ENCODE measurements around the gene NPEPPS. TPM values are rescaled to one million over a fixed set of nuclear protein-coding genes. Genes with fewer than 3 reads are reported as not detected.
A peak's percentile ranks its signal among the peaks of the same experiment; 100 is the strongest.

The NPEPPS gene
- total RNA-seq, 1 donor from 2014 or later = 140 TPM

GRCh38 chr17:47643116-47643515 lies 112.2 kb downstream of the NPEPPS start:
- H3K4me1 Mint-ChIP-seq = peaks cover 15% of the 10 kb centered on the region
- H3K36me3 Mint-ChIP-seq (ENCODE audit: low read depth) = no peaks in the 10 kb centered on the region
- ChIA-PET CTCF (interaction anchor here (0.7 kb wide), 1 partner anchor 10 kb away, joined by 3 read pairs; no protein-coding TSS in a partner anchor), POLR2A (no interaction called here)
- no peak overlapping the region for H3K4me3 Mint-ChIP-seq
- DNase-seq (no peak), ATAC-seq (ENCODE audit: low read depth) (no peak)
- no peaks in the 10 kb centered on the region for H3K9me3 Mint-ChIP-seq
- intact Hi-C loops (cut with micrococcal nuclease) = loop anchor here (10.0 kb wide), 1 partner anchor 462 kb away; the partner anchor contains the start of genes CBX1 and SNX11
- H3K27ac Mint-ChIP-seq = no peak overlapping the region
- TF ChIP-seq, protein P1, sequence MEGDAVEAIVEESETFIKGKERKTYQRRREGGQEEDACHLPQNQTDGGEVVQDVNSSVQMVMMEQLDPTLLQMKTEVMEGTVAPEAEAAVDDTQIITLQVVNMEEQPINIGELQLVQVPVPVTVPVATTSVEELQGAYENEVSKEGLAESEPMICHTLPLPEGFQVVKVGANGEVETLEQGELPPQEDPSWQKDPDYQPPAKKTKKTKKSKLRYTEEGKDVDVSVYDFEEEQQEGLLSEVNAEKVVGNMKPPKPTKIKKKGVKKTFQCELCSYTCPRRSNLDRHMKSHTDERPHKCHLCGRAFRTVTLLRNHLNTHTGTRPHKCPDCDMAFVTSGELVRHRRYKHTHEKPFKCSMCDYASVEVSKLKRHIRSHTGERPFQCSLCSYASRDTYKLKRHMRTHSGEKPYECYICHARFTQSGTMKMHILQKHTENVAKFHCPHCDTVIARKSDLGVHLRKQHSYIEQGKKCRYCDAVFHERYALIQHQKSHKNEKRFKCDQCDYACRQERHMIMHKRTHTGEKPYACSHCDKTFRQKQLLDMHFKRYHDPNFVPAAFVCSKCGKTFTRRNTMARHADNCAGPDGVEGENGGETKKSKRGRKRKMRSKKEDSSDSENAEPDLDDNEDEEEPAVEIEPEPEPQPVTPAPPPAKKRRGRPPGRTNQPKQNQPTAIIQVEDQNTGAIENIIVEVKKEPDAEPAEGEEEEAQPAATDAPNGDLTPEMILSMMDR (IDR thresholded peaks at IDR 0.05) = no peak
- H3K27me3 Mint-ChIP-seq = no peaks in the 10 kb centered on the region

- intact Hi-C loops (cut with micrococcal nuclease) = loop anchor here (10.0 kb wide), 1 partner anchor 460 kb away; the partner anchor contains the start of genes CBX1 and SNX11
- H3K27ac Mint-ChIP-seq = no peak overlapping the region
- H3K9me3 Mint-ChIP-seq = no peaks in the 10 kb centered on the region
- peaks cover 3% of the 10 kb centered on the region for H3K36me3 Mint-ChIP-seq (ENCODE audit: low read depth)
- no peak for ATAC-seq (ENCODE audit: low read depth)
- POLR2A ChIA-PET = no interaction called here
- DNase-seq = no peak
- TF ChIP-seq, protein P1 (IDR thresholded peaks at IDR 0.05) = no peak
- CTCF ChIA-PET = no interaction called here
- no peak overlapping the region for H3K4me3 Mint-ChIP-seq
- peaks cover 25% of the 10 kb centered on the region for H3K4me1 Mint-ChIP-seq
- no peaks in the 10 kb centered on the region for H3K27me3 Mint-ChIP-seq
Observed at GRCh38 chr17:47644324-47644723, 113.4 kb downstream of the NPEPPS start.

GRCh38 chr17:47649153-47649971 lies 118.5 kb downstream of the NPEPPS start, which contains the start of gene KPNB1:
KPNB1 (plus strand) TSS chr17:47649919; CDS start chr17:47650245, 326 bp downstream.
- peak within 1 kb of the TSS; percentile 99 for H3K27ac Mint-ChIP-seq
- TF ChIP-seq, protein P1 (IDR thresholded peaks at IDR 0.05) = no peak
- peak within 1 kb of the TSS; percentile 99 for H3K4me3 Mint-ChIP-seq
- ATAC-seq (ENCODE audit: low read depth) (peak; percentile 80), DNase-seq (peak; percentile 92)
- peaks cover 53% of the 10 kb centered on the region for H3K4me1 Mint-ChIP-seq
- CTCF ChIA-PET = interaction anchor here (0.8 to 1.9 kb wide), 3 partner anchors 15 to 49 kb away, joined by 3 to 12 read pairs (median 7); no protein-coding TSS in a partner anchor
- intact Hi-C loops (cut with micrococcal nuclease) = loop anchor here (1.0 to 10.0 kb wide), 3 partner anchors 15 to 455 kb away; partner anchors contain the start of genes CBX1 and SNX11
- H3K9me3 Mint-ChIP-seq = no peaks in the 10 kb centered on the region
- no peaks in the 10 kb centered on the region for H3K27me3 Mint-ChIP-seq
- peaks cover 39% of the 10 kb centered on the region for H3K36me3 Mint-ChIP-seq (ENCODE audit: low read depth)
- POLR2A ChIA-PET = interaction anchor here (0.5 to 3.3 kb wide), 30 partner anchors 9 to 1295 kb away, joined by 3 to 84 read pairs (median 4); partner anchors contain the start of genes CDK5RAP3, EFCAB13, LRRC46 and MRPL10

DNA sequence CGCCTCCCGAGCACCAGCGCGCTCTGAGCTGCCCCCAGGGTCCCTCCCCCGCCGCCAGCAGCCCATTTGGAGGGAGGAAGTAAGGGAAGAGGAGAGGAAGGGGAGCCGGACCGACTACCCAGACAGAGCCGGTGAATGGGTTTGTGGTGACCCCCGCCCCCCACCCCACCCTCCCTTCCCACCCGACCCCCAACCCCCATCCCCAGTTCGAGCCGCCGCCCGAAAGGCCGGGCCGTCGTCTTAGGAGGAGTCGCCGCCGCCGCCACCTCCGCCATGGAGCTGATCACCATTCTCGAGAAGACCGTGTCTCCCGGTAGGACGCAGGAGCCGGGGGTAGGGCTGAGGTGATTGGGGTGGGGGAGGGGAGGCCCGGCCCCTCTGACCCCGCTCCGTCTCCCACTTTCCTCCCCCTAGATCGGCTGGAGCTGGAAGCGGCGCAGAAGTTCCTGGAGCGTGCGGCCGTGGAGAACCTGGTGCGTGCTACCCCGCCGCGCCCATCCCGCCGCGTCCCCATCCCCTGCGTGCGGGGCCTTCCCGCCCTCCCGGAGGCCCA lies 119.1 kb downstream of the NPEPPS start:
- H3K27ac Mint-ChIP-seq = peak overlapping the region; percentile 99
- H3K27me3 Mint-ChIP-seq = no peaks in the 10 kb centered on the region
- TF ChIP-seq, protein P1 (IDR thresholded peaks at IDR 0.05) = no peak
- ATAC-seq (ENCODE audit: low read depth) (peak; percentile 10), DNase-seq (no peak)
- H3K9me3 Mint-ChIP-seq = no peaks in the 10 kb centered on the region
- H3K4me3 Mint-ChIP-seq = peak overlapping the region; percentile 99
- H3K4me1 Mint-ChIP-seq = peaks cover 56% of the 10 kb centered on the region
- H3K36me3 Mint-ChIP-seq (ENCODE audit: low read depth) = peaks cover 46% of the 10 kb centered on the region
- ChIA-PET POLR2A (interaction anchor here (0.6 to 3.3 kb wide), 32 partner anchors 8 to 1455 kb away, joined by 3 to 84 read pairs (median 4); partner anchors contain the start of genes CDK5RAP3, EFCAB13, LRRC46 and MRPL10), CTCF (interaction anchor here (0.8 to 1.9 kb wide), 3 partner anchors 14 to 48 kb away, joined by 3 to 12 read pairs (median 7); no protein-coding TSS in a partner anchor)
- intact Hi-C loops (cut with micrococcal nuclease) = loop anchor here (1.0 to 10.0 kb wide), 5 partner anchors 10 to 1712 kb away; partner anchors contain the start of genes CBX1, SNX11 and ZNF652

All from activated B cell treated with CpG ODN at 0.5 μM for 24 hours (primary cell).